Lower lobe of right lung (tissue), 2 donors: ENCODE data around the gene SYTL2. TPM values are rescaled to one million over a fixed set of nuclear protein-coding genes. Genes with fewer than 3 reads are reported as not detected.

Experiments
- ATAC-seq, 2 donors: fragments of 200-7000 bp; cut with Tn5 transposase; one replicate each; pipeline ENCODE4 v1.9.1; 2020 to 2022; ENCODE audit warnings: mild to moderate bottlenecking in 2 of 2, moderate library complexity in 2 of 2
- DNase-seq: peaks from one replicate; pipeline ENCODE4 v3.0.0-alpha.2; 2020
- H3K27ac ChIP-seq: fragments of 200-600 bp; one replicate; pipeline ENCODE4 v1.8.0; 2022
- H3K27me3 ChIP-seq: fragments of 200-600 bp; one replicate; pipeline ENCODE4 v1.8.0; 2022; ENCODE audit warnings: low read depth
- H3K36me3 ChIP-seq: fragments of 200-600 bp; one replicate; pipeline ENCODE4 v1.8.0; 2022; ENCODE audit warnings: mild to moderate bottlenecking
- H3K4me1 ChIP-seq: fragments of 200-600 bp; one replicate; pipeline ENCODE4 v1.8.0; 2022
- H3K4me3 ChIP-seq: fragments of 200-600 bp; one replicate; pipeline ENCODE4 v1.8.0; 2022; ENCODE audit warnings: mild to moderate bottlenecking
- H3K9me3 ChIP-seq: fragments of 200-600 bp; one replicate; pipeline ENCODE4 v1.8.0; 2022
- intact Hi-C: fragments of 100-400 bp; cut with DNase I; formaldehyde crosslinking; loops from one replicate; pipeline ENCODE4 v1.11.0; 2022
- total RNA-seq: library from RNA; stranded (reverse); fragmentation: NEBNext Ultra II Directional; extraction: Animal tissue kit (Norgen Biotek cat#: 25700); gene quantifications from one replicate; pipeline ENCODE4 v1.2.1, GENCODE V29; 2021
- TF ChIP-seq, protein P1 (sequence below): fragments of 200-600 bp; IDR thresholded peaks from one replicate; pipeline ENCODE4 v1.8.0; 2022; ENCODE audit warnings: antibody characterized with exemption, mild to moderate bottlenecking
- donor health status: DM: no; HTN: yes; CAD: no; lungs with severe emphysema.

SYTL2 gene
- total RNA-seq, 1 donor from 2014 or later = 23.6 TPM

DNA sequence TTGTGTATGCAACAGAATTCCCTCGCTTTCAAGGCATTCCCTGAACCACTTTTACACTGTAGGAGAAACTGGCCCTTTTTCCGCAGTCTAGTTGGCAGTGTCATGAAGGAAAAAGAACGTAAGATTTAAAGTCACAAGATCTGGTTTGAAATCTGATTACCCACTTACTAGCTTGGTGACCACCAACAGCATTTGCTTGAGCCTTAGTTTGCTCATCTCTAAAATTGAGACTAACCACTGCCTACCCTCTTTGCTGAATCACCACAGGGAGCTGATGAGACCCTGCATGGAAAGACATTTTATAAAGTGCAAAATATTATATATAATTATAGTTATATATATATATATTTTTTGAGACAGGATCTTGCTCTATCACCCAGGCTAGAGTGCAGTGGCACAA lies 39.4 kb downstream of the SYTL2 start:
- no peaks in the 10 kb centered on the region for H3K9me3 ChIP-seq
- no peak overlapping the region for H3K4me3 ChIP-seq
- DNase-seq = no peak
- TF ChIP-seq, protein P1, sequence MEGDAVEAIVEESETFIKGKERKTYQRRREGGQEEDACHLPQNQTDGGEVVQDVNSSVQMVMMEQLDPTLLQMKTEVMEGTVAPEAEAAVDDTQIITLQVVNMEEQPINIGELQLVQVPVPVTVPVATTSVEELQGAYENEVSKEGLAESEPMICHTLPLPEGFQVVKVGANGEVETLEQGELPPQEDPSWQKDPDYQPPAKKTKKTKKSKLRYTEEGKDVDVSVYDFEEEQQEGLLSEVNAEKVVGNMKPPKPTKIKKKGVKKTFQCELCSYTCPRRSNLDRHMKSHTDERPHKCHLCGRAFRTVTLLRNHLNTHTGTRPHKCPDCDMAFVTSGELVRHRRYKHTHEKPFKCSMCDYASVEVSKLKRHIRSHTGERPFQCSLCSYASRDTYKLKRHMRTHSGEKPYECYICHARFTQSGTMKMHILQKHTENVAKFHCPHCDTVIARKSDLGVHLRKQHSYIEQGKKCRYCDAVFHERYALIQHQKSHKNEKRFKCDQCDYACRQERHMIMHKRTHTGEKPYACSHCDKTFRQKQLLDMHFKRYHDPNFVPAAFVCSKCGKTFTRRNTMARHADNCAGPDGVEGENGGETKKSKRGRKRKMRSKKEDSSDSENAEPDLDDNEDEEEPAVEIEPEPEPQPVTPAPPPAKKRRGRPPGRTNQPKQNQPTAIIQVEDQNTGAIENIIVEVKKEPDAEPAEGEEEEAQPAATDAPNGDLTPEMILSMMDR = no peak
- intact Hi-C loops = no loop called here
- H3K27me3 ChIP-seq = no peaks in the 10 kb centered on the region
- no peak for ATAC-seq
- no peaks in the 10 kb centered on the region for H3K4me1 ChIP-seq
- H3K27ac ChIP-seq = peak overlapping the region; percentile 12
- no peaks in the 10 kb centered on the region for H3K36me3 ChIP-seq

DNA sequence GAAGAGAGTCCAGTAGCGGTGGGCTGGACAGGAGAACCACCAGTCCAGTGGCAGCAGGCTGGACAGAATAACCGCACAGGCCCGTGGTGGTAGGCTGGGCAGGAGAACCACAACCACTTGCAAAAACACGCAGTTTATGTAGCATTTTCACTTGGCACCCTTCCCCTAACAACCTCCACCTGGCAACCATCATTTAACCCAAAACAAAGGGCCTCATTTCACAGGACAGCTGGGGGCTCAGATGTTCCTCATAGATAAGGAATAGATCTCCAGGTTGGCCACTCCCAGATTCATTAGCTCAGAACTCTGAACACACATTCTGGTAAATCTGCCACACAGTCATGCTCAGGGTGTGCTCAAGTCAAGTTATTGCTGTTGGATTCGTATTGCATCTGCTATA lies 41.2 kb downstream of the SYTL2 start:
- Histone ChIP-seq H3K27ac (no peak overlapping the region), H3K9me3 (no peaks in the 10 kb centered on the region), H3K27me3 (no peaks in the 10 kb centered on the region), H3K4me3 (no peak overlapping the region), H3K4me1 (no peaks in the 10 kb centered on the region), H3K36me3 (no peaks in the 10 kb centered on the region)
- DNase-seq = no peak
- intact Hi-C loops = no loop called here
- TF ChIP-seq, protein P1 = no peak
- no peak for ATAC-seq

DNA sequence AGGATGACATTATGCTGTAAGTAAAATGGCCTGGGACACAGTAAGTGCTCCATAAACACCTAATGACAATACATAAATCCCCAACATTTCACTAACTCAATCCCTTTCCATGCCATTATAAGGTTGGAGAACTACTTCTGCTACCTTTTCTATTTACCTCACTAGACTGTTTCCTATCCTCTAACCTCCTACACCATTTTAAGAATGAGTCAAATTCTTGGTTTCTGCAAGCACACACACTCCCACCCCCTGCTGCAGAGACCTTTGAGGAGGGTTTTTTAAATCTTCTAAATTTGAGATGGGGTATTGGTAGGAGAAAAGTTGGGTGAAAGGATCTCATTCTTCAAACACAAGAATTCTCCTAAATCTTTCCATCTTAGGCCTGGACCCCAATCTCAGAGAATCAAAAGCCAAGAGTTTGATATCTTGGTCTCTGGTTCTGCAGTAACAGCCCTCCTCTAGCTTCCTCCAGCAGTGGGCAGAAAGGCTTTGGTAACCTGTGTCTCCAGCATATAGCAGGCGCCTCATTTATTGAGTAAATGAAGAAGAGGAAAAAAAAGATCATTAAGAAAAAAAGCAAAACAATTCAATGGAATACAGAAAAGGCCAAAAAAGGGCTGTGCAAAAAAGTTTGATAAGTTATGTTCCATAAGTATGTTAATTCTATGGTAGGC lies 42.3 kb downstream of the SYTL2 start:
- intact Hi-C loops = no loop called here
- no peaks in the 10 kb centered on the region for H3K9me3 ChIP-seq
- DNase-seq (no peak), ATAC-seq (no peak)
- TF ChIP-seq, protein P1 = no peak
- H3K27me3 ChIP-seq = no peaks in the 10 kb centered on the region
- no peak overlapping the region for H3K27ac ChIP-seq
- H3K36me3 ChIP-seq = no peaks in the 10 kb centered on the region
- no peaks in the 10 kb centered on the region for H3K4me1 ChIP-seq
- H3K4me3 ChIP-seq = no peak overlapping the region

DNA sequence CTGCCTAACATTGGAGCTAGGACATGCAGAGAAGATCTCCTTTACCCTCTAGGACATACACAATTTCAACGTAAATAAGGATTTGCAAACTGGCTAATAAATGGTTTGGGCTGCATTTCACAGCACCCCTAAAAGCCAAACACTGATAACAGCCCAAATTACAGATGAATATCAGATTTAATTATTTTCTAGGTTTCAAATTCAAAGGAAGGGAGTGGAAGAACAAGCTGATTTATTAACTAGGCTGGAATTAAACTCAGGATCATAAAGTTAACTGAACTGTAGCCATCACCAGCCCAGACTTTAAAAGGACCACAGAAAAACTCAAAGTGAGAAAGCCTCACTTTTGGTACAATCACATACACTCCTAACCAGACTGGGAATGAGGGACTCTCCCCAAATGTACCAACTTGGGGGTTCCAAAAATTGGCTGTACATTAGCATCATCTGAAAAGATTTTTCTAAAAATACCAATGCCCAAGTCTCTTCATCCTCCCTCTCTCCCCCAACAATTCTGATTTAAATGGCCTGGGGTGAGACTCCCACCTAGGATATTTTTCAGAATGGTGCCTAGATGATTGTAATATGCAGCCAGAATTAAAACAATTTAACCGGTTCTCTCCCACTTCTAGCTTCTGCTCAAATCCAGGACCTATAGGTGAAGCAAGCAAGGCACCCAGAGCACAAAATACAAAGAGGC lies 43.5 kb downstream of the SYTL2 start:
- Histone ChIP-seq H3K9me3 (no peaks in the 10 kb centered on the region), H3K27me3 (no peaks in the 10 kb centered on the region), H3K36me3 (no peaks in the 10 kb centered on the region), H3K4me1 (no peaks in the 10 kb centered on the region), H3K4me3 (no peak overlapping the region), H3K27ac (no peak overlapping the region)
- ATAC-seq (no peak), DNase-seq (no peak)
- intact Hi-C loops = no loop called here
- TF ChIP-seq, protein P1 = no peak

DNA sequence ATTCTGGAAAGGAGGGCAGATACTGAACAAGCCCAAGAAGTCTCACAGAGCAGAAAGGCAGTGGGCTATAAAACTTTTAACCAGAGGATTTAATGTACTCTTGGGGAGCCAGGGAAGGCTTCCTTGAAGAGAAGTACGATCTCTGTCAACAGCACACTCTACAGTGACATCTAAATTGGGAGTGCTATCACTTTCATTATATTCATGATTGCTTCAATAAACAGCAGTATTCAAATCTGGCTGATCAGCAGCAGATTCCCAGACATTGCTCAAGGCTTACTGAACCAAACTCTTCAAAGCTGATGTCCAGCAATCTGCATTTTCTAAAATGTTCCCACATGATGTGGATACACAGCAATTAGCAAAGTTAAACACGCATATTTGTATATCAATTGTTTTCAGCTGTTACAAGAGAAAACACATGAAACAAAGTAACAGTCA lies 44.2 kb downstream of the SYTL2 start:
- no peaks in the 10 kb centered on the region for H3K9me3 ChIP-seq
- H3K4me1 ChIP-seq = no peaks in the 10 kb centered on the region
- H3K27me3 ChIP-seq = no peaks in the 10 kb centered on the region
- no peak for DNase-seq
- intact Hi-C loops = no loop called here
- H3K27ac ChIP-seq = peak overlapping the region; percentile 42
- no peak for ATAC-seq
- H3K4me3 ChIP-seq = no peak overlapping the region
- TF ChIP-seq, protein P1 = no peak
- no peaks in the 10 kb centered on the region for H3K36me3 ChIP-seq
